MM.1S (cell line): ENCODE results near the gene MMADHC.
A peak's percentile ranks its signal among the peaks of the same experiment; 100 is the strongest.

Experiments
- DNase-seq: peaks from one replicate; pipeline ENCODE4 v3.0.0-alpha.2; 2015
- H2AFZ ChIP-seq: fragments of 300-600 bp; sonication (generic); 2 replicates; pipeline ENCODE4 v1.6.0; 2016; ENCODE audit warnings: antibody characterized with exemption, low read length
- H3F3A ChIP-seq: fragments of 300-600 bp; sonication (generic); 2 replicates; pipeline ENCODE4 v1.6.1; 2016; ENCODE audit warnings: mild to moderate bottlenecking, antibody characterized with exemption, low read length, moderate library complexity, mixed read lengths; ENCODE audit not compliant: insufficient read depth
- H3K27ac ChIP-seq: fragments of 300-600 bp; sonication (generic); 2 replicates; pipeline ENCODE4 v1.5.1; 2016; ENCODE audit warnings: mild to moderate bottlenecking, low read length
- H3K27me3 ChIP-seq: fragments of 300-600 bp; sonication (generic); replicated peaks from 2 replicates; pipeline ENCODE4 v1.6.0; 2016; ENCODE audit warnings: low read length; ENCODE audit not compliant: insufficient read depth
- H3K36me3 ChIP-seq: fragments of 300-600 bp; sonication (generic); replicated peaks from 2 replicates; pipeline ENCODE4 v1.6.1; 2016; ENCODE audit warnings: mild to moderate bottlenecking, low read length, mixed read lengths; ENCODE audit not compliant: insufficient read depth
- H3K4me1 ChIP-seq: fragments of 300-600 bp; sonication (generic); 2 replicates; pipeline ENCODE4 v1.6.1; 2016; ENCODE audit warnings: low read length, mixed read lengths
- H3K4me2 ChIP-seq: fragments of 300-600 bp; sonication (generic); 2 replicates; pipeline ENCODE4 v1.6.0; 2016; ENCODE audit warnings: low read depth, low read length
- H3K4me3 ChIP-seq: fragments of 300-600 bp; sonication (generic); 2 replicates; pipeline ENCODE4 v1.5.1; 2016; ENCODE audit warnings: low read length, mixed read lengths
- H3K79me2 ChIP-seq: fragments of 300-600 bp; sonication (generic); 2 replicates; pipeline ENCODE4 v1.6.1; 2016; ENCODE audit warnings: mixed run types, low read length, mixed read lengths
- H3K9ac ChIP-seq: fragments of 300-600 bp; sonication (generic); 2 replicates; pipeline ENCODE4 v1.6.1; 2016; ENCODE audit warnings: low read length, mixed read lengths
- H3K9me2 ChIP-seq: fragments of 300-600 bp; sonication (generic); replicated peaks from 2 replicates; pipeline ENCODE4 v1.6.1; 2016; ENCODE audit warnings: mild to moderate bottlenecking, low read length, mixed read lengths; ENCODE audit not compliant: insufficient read depth
- H3K9me3 ChIP-seq: fragments of 300-600 bp; sonication (generic); replicated peaks from 2 replicates; pipeline ENCODE4 v1.6.1; 2016; ENCODE audit warnings: mild to moderate bottlenecking, low read length, mixed read lengths; ENCODE audit not compliant: insufficient read depth
- H4K20me1 ChIP-seq: fragments of 300-600 bp; sonication (generic); 2 replicates; pipeline ENCODE4 v1.6.1; 2016; ENCODE audit warnings: mild to moderate bottlenecking, low read length, moderate library complexity, mixed read lengths; ENCODE audit not compliant: insufficient read depth
- EZH2 ChIP-seq: fragments of 300-600 bp; sonication (generic); optimal IDR thresholded peaks from 2 replicates; pipeline ENCODE3; 2017; ENCODE audit warnings: low read depth, mild to moderate bottlenecking, antibody characterized with exemption, low read length, mixed read lengths
- EZH2phosphoT487 ChIP-seq: fragments of 300-600 bp; sonication (generic); IDR thresholded peaks from 2 replicates; pipeline ENCODE4 v1.6.1; 2018; ENCODE audit warnings: antibody characterized with exemption, low read length
- TF ChIP-seq, protein P1 (sequence below): fragments of 300-600 bp; sonication (generic); IDR thresholded peaks from 2 replicates; pipeline ENCODE4 v1.5.1; 2016; ENCODE audit warnings: antibody characterized with exemption, low read length, mixed read lengths

MMADHC gene

DNA sequence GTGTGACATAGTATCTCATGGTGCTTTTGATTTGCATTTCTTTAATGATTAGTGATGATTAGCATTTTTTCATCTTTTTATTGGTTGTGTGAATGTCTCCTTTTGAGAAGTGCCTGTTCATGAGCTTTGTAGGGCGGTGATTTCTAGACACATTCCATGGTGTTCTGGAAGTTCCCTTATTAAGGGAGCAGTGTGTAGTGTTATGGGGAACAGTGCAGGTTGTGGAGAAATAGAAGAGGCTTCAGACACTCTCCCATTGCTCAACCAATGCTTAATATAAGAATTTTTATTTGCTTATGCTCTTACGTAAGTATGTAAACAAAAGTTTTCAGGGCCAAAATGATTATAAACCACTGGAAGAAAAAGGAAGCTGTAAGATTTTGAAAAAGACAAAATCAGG, 34.7 kb downstream of the MMADHC start:
- no peaks in the 10 kb centered on the region for H3K9me3 ChIP-seq
- no peaks in the 10 kb centered on the region for H3K79me2 ChIP-seq
- H4K20me1 ChIP-seq, result no peaks in the 10 kb centered on the region
- H3K27me3 ChIP-seq, result no peaks in the 10 kb centered on the region
- H3K27ac ChIP-seq, result no peak overlapping the region
- no peak for DNase-seq
- no peak overlapping the region for H3K9ac ChIP-seq
- H3K4me2 ChIP-seq, result no peak overlapping the region
- no peak overlapping the region for H2AFZ ChIP-seq
- no peak overlapping the region for H3K4me3 ChIP-seq
- no peaks in the 10 kb centered on the region for H3K9me2 ChIP-seq
- no peaks in the 10 kb centered on the region for H3F3A ChIP-seq
- no peaks in the 10 kb centered on the region for H3K36me3 ChIP-seq
- TF ChIP-seq, protein P1, sequence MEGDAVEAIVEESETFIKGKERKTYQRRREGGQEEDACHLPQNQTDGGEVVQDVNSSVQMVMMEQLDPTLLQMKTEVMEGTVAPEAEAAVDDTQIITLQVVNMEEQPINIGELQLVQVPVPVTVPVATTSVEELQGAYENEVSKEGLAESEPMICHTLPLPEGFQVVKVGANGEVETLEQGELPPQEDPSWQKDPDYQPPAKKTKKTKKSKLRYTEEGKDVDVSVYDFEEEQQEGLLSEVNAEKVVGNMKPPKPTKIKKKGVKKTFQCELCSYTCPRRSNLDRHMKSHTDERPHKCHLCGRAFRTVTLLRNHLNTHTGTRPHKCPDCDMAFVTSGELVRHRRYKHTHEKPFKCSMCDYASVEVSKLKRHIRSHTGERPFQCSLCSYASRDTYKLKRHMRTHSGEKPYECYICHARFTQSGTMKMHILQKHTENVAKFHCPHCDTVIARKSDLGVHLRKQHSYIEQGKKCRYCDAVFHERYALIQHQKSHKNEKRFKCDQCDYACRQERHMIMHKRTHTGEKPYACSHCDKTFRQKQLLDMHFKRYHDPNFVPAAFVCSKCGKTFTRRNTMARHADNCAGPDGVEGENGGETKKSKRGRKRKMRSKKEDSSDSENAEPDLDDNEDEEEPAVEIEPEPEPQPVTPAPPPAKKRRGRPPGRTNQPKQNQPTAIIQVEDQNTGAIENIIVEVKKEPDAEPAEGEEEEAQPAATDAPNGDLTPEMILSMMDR, result no peak
- TF ChIP-seq EZH2 (no peak), EZH2phosphoT487 (no peak)
- no peaks in the 10 kb centered on the region for H3K4me1 ChIP-seq

DNA sequence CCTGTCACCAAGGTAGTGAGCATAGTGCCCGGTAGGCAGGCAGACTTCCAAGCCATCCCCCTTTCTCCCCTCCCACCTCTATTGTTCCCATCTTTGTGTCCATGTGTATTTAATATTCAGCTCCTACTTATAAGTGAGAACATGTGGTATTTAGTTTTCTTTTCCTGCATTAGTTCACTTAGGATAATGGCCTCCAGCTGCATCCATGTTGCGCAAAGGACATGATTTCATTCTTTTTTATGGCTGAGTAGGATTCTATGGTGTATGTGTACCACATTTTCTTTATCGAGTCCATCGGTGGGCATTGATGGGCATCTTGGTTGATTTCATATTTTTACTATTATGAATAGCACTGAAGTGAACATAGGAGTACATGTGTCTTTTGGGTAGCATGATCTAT, 35.3 kb downstream of the MMADHC start:
- no peaks in the 10 kb centered on the region for H3K4me1 ChIP-seq
- H3K9me2 ChIP-seq, result no peaks in the 10 kb centered on the region
- H3K36me3 ChIP-seq, result no peaks in the 10 kb centered on the region
- no peaks in the 10 kb centered on the region for H3K79me2 ChIP-seq
- no peak overlapping the region for H3K9ac ChIP-seq
- H3K27me3 ChIP-seq, result no peaks in the 10 kb centered on the region
- no peaks in the 10 kb centered on the region for H3F3A ChIP-seq
- no peaks in the 10 kb centered on the region for H3K9me3 ChIP-seq
- H3K4me3 ChIP-seq, result no peak overlapping the region
- H2AFZ ChIP-seq, result no peak overlapping the region
- TF ChIP-seq EZH2phosphoT487, result no peak
- TF ChIP-seq, protein P1, result no peak
- TF ChIP-seq EZH2, result no peak
- no peak overlapping the region; the same call in 1 of the 2 replicates for H3K27ac ChIP-seq
- no peak for DNase-seq
- no peak overlapping the region for H3K4me2 ChIP-seq
- no peaks in the 10 kb centered on the region for H4K20me1 ChIP-seq

DNA sequence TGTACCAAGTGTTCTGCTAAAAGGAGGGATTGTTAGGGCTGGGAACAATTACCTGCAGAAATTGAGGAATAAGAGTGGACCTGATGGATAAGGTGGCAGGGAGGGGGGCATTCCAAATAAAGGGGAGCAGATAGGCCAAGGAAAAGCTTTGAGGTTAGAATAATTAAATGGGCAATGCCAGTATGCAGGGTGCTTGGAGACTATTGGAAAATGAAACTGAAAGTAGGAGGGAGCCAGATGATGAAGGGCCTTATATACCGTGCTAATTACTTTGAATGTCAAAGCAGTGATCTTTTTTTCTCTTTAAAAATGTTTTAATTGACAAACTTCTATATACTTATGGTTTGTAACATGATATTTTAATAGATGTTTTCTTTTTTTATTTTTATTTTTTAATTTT, 42.9 kb downstream of the MMADHC start:
- no peaks in the 10 kb centered on the region for H3K27me3 ChIP-seq
- no peaks in the 10 kb centered on the region for H4K20me1 ChIP-seq
- H2AFZ ChIP-seq, result peak overlapping the region; percentile 57; the same call in 1 of the 2 replicates
- H3K4me2 ChIP-seq, result peak overlapping the region; percentile 25
- DNase-seq, result peak; percentile 45
- no peaks in the 10 kb centered on the region for H3K9me3 ChIP-seq
- no peak overlapping the region for H3K9ac ChIP-seq
- TF ChIP-seq, protein P1, result no peak
- TF ChIP-seq EZH2 (no peak), EZH2phosphoT487 (no peak)
- H3K4me3 ChIP-seq, result no peak overlapping the region
- H3K4me1 ChIP-seq, result 0 out of 2 replicates have a peak, but pooled peaks cover 4% of the 10 kb centered on the region
- H3K79me2 ChIP-seq, result no peaks in the 10 kb centered on the region
- H3K36me3 ChIP-seq, result no peaks in the 10 kb centered on the region
- no peaks in the 10 kb centered on the region for H3K9me2 ChIP-seq
- H3K27ac ChIP-seq, result no peak overlapping the region
- no peaks in the 10 kb centered on the region for H3F3A ChIP-seq
